Measurements from ENCODE around the gene NUAK1.

DNA sequence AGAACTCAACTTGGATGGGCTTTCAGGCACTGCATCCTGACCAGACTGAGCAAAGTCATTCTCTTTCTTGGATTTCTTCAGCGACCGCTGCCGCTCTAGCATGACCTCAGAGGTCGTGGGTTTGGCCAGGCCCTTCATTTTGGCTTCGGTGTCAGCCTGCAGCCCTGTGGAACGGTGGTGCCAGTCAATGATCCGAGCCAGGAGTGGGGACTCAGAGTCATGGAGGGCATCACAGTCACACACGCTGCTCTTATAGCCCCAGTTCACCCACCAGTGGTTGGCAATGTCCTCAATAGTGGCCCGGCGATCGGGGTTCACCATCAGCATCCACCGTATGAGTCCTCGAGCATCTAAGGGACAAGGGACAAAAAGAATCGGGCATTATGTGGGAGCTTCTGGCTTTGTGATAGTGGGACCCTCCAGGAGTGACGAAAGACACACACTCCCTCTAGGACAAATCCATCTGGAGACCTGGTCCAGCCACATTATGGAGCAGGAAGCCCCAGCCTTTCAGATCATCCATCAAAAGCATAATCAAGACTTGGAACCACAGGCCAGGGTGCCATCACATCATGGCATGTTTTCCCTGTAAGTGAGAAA lies 71.0 kb downstream of the NUAK1 start:
- no peak for TF ChIP-seq POLR2AphosphoS5 (IDR thresholded peaks at IDR 0.05)
- no peak for TF ChIP-seq CTCF (IDR thresholded peaks at IDR 0.05)
- TF ChIP-seq POLR2A (IDR thresholded peaks at IDR 0.05), result no peak
- TF ChIP-seq EP300 (IDR thresholded peaks at IDR 0.05), result no peak
